Effector memory CD8-positive, alpha-beta T cell (primary cell): Measurements from ENCODE around the gene GRIA3.

ENCODE experiments used
- ATAC-seq: fragments of 150-1000 bp; cut with Tn5 transposase; replicated peaks from 2 replicates; pipeline ENCODE4 v1.10.0; 2021; ENCODE audit warnings: mild to moderate bottlenecking, moderate library complexity
- DNase-seq, 3 experiments: peaks; one replicate each; pipeline ENCODE4 v3.0.0; 2021
- H3K27ac Mint-ChIP-seq, 2 donors: one replicate each; pipeline ENCODE4 v1.8.0; 2022; ENCODE audit warnings: mild to moderate bottlenecking in 2 of 2, mixed read lengths in 2 of 2, moderate library complexity in 2 of 2
- H3K27me3 Mint-ChIP-seq, 2 donors: one replicate each; pipeline ENCODE4 v1.8.0; 2022; ENCODE audit warnings: mixed read lengths in 2 of 2
- H3K36me3 Mint-ChIP-seq: one replicate; pipeline ENCODE4 v1.8.0; 2022; ENCODE audit warnings: mild to moderate bottlenecking, moderate library complexity, mixed read lengths; ENCODE audit not compliant: insufficient read depth
- H3K4me1 Mint-ChIP-seq, 2 donors: one replicate each; pipeline ENCODE4 v1.8.0; 2022; ENCODE audit warnings: low read depth in 2 of 2, mixed read lengths in 2 of 2
- H3K4me3 Mint-ChIP-seq, 2 donors: one replicate each; pipeline ENCODE4 v1.8.0; 2022; ENCODE audit warnings: mild to moderate bottlenecking in 2 of 2, mixed read lengths in 2 of 2, moderate library complexity in 2 of 2
- H3K9me3 Mint-ChIP-seq, 2 donors: one replicate each; pipeline ENCODE4 v1.8.0; 2022; ENCODE audit warnings: mixed read lengths in 2 of 2

GRIA3 gene

GRCh38 chrX:123210252-123210651 is 26.2 kb downstream of the GRIA3 start:
- no peak overlapping the region for H3K27ac Mint-ChIP-seq
- H3K4me3 Mint-ChIP-seq: no peak overlapping the region
- ATAC-seq: no peak
- no peak for DNase-seq
- no peaks in the 10 kb centered on the region for H3K36me3 Mint-ChIP-seq
- no peaks in the 10 kb centered on the region for H3K9me3 Mint-ChIP-seq
- no peaks in the 10 kb centered on the region for H3K27me3 Mint-ChIP-seq
- no peaks in the 10 kb centered on the region for H3K4me1 Mint-ChIP-seq

GRCh38 chrX:123215397-123216089 is 31.5 kb downstream of the GRIA3 start:
- Mint-ChIP-seq H3K9me3 (no peaks in the 10 kb centered on the region), H3K4me1 (no peaks in the 10 kb centered on the region), H3K36me3 (no peaks in the 10 kb centered on the region), H3K27me3 (no peaks in the 10 kb centered on the region), H3K27ac (no peak overlapping the region), H3K4me3 (no peak overlapping the region)
- no peak for DNase-seq
- ATAC-seq: no peak

GRCh38 chrX:123217077-123217476 is 33.0 kb downstream of the GRIA3 start:
- no peak for ATAC-seq
- no peaks in the 10 kb centered on the region for H3K4me1 Mint-ChIP-seq
- H3K36me3 Mint-ChIP-seq: no peaks in the 10 kb centered on the region
- DNase-seq: no peak
- no peaks in the 10 kb centered on the region for H3K27me3 Mint-ChIP-seq
- no peak overlapping the region for H3K4me3 Mint-ChIP-seq
- H3K9me3 Mint-ChIP-seq: no peaks in the 10 kb centered on the region
- H3K27ac Mint-ChIP-seq: no peak overlapping the region

- Mint-ChIP-seq H3K9me3 (no peaks in the 10 kb centered on the region), H3K4me1 (no peaks in the 10 kb centered on the region), H3K27ac (no peak overlapping the region), H3K36me3 (no peaks in the 10 kb centered on the region), H3K27me3 (no peaks in the 10 kb centered on the region), H3K4me3 (no peak overlapping the region)
- ATAC-seq (no peak), DNase-seq (no peak)
Measured at GRCh38 chrX:123217728-123218127, 33.6 kb downstream of the GRIA3 start.

GRCh38 chrX:123219916-123220315 is 35.8 kb downstream of the GRIA3 start:
- Mint-ChIP-seq H3K4me1 (no peaks in the 10 kb centered on the region), H3K27me3 (no peaks in the 10 kb centered on the region), H3K27ac (no peak overlapping the region), H3K36me3 (no peaks in the 10 kb centered on the region), H3K9me3 (no peaks in the 10 kb centered on the region), H3K4me3 (no peak overlapping the region)
- ATAC-seq: no peak
- DNase-seq: no peak

GRCh38 chrX:123222920-123223319 is 38.8 kb downstream of the GRIA3 start:
- H3K4me1 Mint-ChIP-seq: no peaks in the 10 kb centered on the region
- H3K27ac Mint-ChIP-seq: no peak overlapping the region
- no peak for DNase-seq
- H3K4me3 Mint-ChIP-seq: no peak overlapping the region
- H3K27me3 Mint-ChIP-seq: no peaks in the 10 kb centered on the region
- no peaks in the 10 kb centered on the region for H3K36me3 Mint-ChIP-seq
- no peak for ATAC-seq
- H3K9me3 Mint-ChIP-seq: no peaks in the 10 kb centered on the region

- no peak for ATAC-seq
- no peaks in the 10 kb centered on the region for H3K4me1 Mint-ChIP-seq
- H3K9me3 Mint-ChIP-seq: no peaks in the 10 kb centered on the region
- no peaks in the 10 kb centered on the region for H3K27me3 Mint-ChIP-seq
- H3K36me3 Mint-ChIP-seq: no peaks in the 10 kb centered on the region
- no peak overlapping the region for H3K4me3 Mint-ChIP-seq
- H3K27ac Mint-ChIP-seq: no peak overlapping the region
- no peak for DNase-seq
Measured at GRCh38 chrX:123223409-123223808, 39.3 kb downstream of the GRIA3 start.

- no peak for DNase-seq
- no peaks in the 10 kb centered on the region for H3K27me3 Mint-ChIP-seq
- no peaks in the 10 kb centered on the region for H3K36me3 Mint-ChIP-seq
- H3K4me1 Mint-ChIP-seq: no peaks in the 10 kb centered on the region
- no peak overlapping the region for H3K27ac Mint-ChIP-seq
- no peak for ATAC-seq
- H3K4me3 Mint-ChIP-seq: no peak overlapping the region
- H3K9me3 Mint-ChIP-seq: no peaks in the 10 kb centered on the region
Measured at GRCh38 chrX:123223859-123224258, 39.8 kb downstream of the GRIA3 start.

- Mint-ChIP-seq H3K36me3 (no peaks in the 10 kb centered on the region), H3K4me1 (no peaks in the 10 kb centered on the region), H3K27ac (no peak overlapping the region), H3K27me3 (no peaks in the 10 kb centered on the region), H3K4me3 (no peak overlapping the region), H3K9me3 (no peaks in the 10 kb centered on the region)
- no peak for DNase-seq
- ATAC-seq: no peak
Measured at GRCh38 chrX:123230798-123231197, 46.7 kb downstream of the GRIA3 start.

GRCh38 chrX:123236859-123237258 is 52.8 kb downstream of the GRIA3 start:
- H3K36me3 Mint-ChIP-seq: no peaks in the 10 kb centered on the region
- H3K9me3 Mint-ChIP-seq: no peaks in the 10 kb centered on the region
- H3K27ac Mint-ChIP-seq: no peak overlapping the region
- H3K4me3 Mint-ChIP-seq: no peak overlapping the region
- no peaks in the 10 kb centered on the region for H3K27me3 Mint-ChIP-seq
- DNase-seq: no peak
- H3K4me1 Mint-ChIP-seq: no peaks in the 10 kb centered on the region
- no peak for ATAC-seq

GRCh38 chrX:123237271-123237670 is 53.2 kb downstream of the GRIA3 start:
- ATAC-seq: no peak
- H3K27me3 Mint-ChIP-seq: no peaks in the 10 kb centered on the region
- no peaks in the 10 kb centered on the region for H3K4me1 Mint-ChIP-seq
- DNase-seq: no peak
- H3K27ac Mint-ChIP-seq: no peak overlapping the region
- H3K9me3 Mint-ChIP-seq: no peaks in the 10 kb centered on the region
- no peak overlapping the region for H3K4me3 Mint-ChIP-seq
- no peaks in the 10 kb centered on the region for H3K36me3 Mint-ChIP-seq

- Mint-ChIP-seq H3K27ac (no peak overlapping the region), H3K9me3 (peaks cover 0 to 7% of the 10 kb centered on the region in 2 donors), H3K4me1 (no peaks in the 10 kb centered on the region), H3K4me3 (no peak overlapping the region), H3K27me3 (no peaks in the 10 kb centered on the region), H3K36me3 (no peaks in the 10 kb centered on the region)
- no peak for ATAC-seq
- no peak for DNase-seq
Measured at GRCh38 chrX:123254457-123254856, 70.4 kb downstream of the GRIA3 start.

GRCh38 chrX:123256378-123256777 is 72.3 kb downstream of the GRIA3 start:
- Mint-ChIP-seq H3K36me3 (no peaks in the 10 kb centered on the region), H3K27me3 (no peaks in the 10 kb centered on the region), H3K4me1 (no peaks in the 10 kb centered on the region), H3K9me3 (peaks cover 0 to 7% of the 10 kb centered on the region in 2 donors), H3K27ac (no peak overlapping the region), H3K4me3 (no peak overlapping the region)
- ATAC-seq (no peak), DNase-seq (no peak)

GRCh38 chrX:123260920-123261418 is 76.9 kb downstream of the GRIA3 start:
- Mint-ChIP-seq H3K4me1 (no peaks in the 10 kb centered on the region), H3K27me3 (no peaks in the 10 kb centered on the region), H3K4me3 (no peak overlapping the region), H3K9me3 (peaks cover 0 to 7% of the 10 kb centered on the region in 2 donors), H3K27ac (no peak overlapping the region), H3K36me3 (no peaks in the 10 kb centered on the region)
- no peak for ATAC-seq
- DNase-seq: no peak
